AG20443 (cell line): ENCODE data around the gene PODNL1.

ENCODE experiments used
- DNase-seq: peaks from one replicate; pipeline ENCODE4 v3.0.0; 2012; ENCODE audit warnings: low spot score, mixed read lengths

Gene PODNL1

DNA sequence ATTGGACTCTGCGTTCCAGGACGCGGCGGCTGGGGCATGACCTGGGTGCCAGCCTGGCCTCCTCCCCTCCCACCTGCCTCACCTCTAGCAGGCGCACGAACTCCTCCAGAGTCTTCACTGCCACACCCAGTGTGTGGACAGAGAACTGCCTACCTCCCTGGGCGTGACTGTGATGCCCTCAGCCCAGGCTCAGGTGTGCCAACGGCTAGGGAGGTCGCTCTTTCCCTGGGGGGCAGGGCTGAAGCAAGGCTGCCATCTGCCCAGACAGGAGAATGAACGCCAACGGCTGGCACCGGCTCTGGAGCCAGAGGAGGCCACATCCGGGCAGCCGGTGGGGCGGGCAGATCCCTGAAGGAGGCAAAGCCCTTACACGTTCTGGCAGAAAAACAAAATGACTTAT is 49.9 kb downstream of the PODNL1 start:
- no peak for DNase-seq

DNA sequence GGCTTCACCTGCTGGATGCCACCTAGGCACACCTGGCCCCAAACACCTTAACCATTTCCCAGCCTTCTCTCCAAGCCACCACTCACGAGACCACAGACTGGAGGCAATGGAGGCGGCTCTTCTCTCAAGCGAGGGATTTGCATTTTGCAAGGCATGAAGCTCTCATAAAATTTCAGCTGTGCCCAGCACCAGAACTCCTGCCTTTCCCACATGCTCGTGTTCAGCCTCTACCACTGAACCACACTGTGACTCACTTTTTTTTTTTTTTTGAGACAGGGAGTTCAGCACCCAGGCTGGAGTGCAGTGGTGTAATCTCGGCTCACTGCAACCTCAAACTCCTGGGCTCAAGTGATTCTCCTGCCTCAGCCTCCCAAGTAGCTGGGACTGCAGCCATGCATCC is 50.7 kb downstream of the PODNL1 start:
- DNase-seq = peak; percentile 68

DNA sequence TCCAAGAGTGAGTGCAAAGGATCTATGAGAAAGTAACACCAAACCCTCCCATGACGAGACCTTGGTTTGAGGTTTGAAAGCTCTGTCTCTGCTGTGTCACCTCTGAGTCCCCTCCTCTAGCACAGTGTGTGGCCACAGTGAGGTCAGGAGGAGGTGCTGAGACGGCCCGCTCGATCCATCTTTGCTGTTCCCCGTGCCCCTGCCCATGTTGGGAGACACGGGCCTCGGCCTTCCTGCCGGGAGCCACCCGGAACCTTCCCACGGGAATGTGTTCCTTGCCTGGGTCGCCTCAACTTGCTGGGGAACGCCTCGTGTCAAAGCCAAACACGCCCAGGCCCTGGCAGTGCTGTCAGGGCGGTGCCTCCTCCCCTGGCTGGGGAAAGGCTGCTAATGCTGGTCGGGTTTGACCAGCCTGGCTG is 51.2 kb downstream of the PODNL1 start:
- peak; percentile 53 for DNase-seq

DNA sequence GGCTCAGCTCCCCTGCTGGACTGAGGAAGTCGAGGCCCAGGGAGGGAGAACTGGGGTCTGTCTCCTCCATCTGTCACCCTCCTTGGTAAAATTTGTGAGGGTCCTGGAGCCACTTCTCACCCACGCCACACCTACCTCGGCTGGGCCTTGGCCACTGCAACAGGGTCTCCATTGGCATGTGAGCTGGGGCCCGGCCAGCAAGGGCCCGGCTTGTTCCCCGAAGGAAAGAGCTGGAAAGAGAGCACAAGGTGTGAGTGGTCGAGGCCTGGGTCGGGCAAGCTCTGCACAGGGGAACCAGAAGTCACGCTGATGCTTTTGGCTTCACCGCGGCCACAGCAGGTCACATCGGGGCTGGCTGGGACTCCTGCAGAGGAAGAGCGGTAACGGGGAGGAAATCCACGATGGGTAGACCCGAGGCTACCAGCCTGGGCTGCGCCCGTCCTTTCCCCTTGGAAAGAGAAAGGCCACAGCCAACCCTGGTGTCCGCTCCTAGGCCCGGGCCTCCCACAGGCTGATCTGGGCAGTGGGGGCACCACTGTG is 52.3 kb downstream of the PODNL1 start:
- no peak for DNase-seq

- DNase-seq = no peak
Measured at GRCh38 chr19:13884726-13885591, 53.3 kb downstream of the PODNL1 start.

DNA sequence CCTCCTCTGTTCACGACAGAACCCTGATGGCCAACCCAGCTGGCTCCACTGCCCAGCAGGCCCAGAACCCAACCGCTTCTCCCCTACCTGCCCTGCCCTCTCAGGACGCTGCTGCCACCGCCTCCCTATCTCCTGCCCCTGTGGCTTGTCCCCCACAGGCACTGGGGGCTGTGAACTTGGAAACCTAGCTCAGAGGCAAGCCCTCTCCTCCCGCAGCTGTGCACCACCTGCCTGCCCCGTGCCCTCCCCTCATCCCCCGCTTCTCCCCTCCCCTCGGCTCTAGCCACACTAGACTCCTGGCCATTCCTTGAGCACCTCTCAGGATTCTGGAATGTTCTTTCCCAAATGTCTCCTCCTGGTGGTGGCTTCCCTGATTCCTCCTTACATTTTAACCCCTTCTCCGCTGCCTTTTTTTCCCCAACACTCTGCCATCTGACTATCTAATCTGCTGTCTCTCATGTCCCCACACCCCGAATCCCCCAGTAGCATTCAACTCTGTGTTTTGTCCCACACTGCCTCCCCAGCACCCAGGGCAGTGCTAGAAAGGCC is 54.6 kb downstream of the PODNL1 start:
- no peak for DNase-seq

DNA sequence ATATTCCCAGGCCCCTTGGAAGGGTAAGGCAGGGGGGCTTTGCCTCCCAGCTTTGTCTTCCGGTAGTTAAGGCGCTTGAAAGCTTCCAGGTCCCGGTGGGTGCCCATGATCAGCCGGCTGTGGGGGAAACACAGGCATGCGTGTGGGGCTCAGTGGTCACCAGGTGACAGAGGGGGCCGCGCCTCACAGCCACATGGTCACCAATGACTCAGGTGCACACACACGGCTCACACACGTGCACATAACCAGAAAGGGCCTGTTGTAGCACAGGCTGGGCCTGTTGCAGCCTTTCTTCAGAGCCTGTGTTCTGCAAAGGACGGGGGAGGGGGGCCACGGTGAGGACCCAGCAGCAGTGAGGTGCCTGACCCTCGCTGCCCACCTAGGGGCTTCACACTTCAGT is 55.4 kb downstream of the PODNL1 start:
- no peak for DNase-seq

GRCh38 chr19:13882419-13882795 is 55.8 kb downstream of the PODNL1 start:
- no peak for DNase-seq

DNA sequence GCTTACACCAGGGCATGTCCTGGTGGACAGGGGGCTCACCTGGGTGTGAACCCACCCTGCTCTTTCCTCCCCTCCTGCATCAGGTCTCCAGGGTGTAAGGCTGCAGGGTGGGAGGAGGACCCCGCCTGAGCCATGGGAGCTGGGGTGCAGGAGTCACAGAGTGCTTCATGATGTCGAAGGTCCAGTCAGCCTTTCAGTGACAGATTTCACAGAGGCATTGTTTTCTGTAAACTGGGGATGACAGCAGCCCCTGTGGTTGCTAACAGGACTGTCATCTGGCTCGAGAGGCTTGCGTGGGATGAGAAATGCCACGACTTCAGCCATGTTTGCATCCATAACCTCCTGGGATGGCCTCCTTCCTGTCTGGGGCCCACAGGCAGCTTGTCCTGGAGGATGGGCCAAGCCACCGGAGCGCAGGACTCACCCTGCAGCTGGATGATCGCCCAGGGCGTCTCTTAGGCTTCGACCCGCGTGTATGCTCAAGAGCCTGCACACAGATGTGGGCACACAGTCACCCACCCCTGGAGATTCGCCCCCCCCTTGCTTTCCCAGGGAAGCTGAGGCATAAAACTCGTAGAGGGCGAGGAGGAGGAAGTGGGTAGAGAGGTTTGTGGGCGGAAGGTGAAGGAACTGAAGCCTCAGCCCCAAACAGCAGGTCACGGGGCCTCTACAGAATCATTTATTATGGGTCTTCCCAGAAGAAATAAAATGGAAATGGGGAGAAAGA is 56.4 kb downstream of the PODNL1 start:
- peak; percentile 62 for DNase-seq

DNA sequence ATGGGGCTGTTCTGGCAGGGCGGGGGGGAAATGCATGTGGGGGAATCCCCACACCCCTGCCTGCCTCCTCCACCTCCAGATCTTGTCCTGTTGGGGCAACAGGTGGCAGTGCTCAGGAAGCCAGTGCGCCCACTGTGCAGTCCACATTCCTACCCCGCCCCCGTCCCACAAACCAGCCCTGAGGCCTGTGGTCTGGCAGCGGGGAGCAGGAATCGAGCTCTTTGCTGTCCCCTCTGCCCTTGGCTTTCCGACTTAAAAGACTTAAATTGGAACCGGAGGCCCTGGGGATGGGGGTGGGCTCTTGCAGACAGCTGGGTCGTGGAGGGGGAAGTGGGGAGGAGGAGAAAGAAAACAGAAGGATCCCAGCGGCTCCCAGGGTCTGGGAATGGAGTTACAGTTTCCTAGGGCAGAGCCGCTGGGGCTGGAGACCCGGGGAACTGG is 56.9 kb downstream of the PODNL1 start:
- DNase-seq = no peak
